HG02885 (cell line): Measurements from ENCODE around the gene GRB2.
"Not testable (repeated sequence)": the region's sequence is repeated elsewhere in the genome, so short reads cannot be mapped to it uniquely, and the experiment has no call there.

ENCODE experiments used
- ATAC-seq: cut with Tn5 transposase; IDR thresholded peaks from one replicate; pipeline ENCODE4 v1.9.1; 2021; ENCODE audit warnings: mild to moderate bottlenecking; ENCODE audit not compliant: unreplicated experiment, poor library complexity

Gene GRB2

DNA sequence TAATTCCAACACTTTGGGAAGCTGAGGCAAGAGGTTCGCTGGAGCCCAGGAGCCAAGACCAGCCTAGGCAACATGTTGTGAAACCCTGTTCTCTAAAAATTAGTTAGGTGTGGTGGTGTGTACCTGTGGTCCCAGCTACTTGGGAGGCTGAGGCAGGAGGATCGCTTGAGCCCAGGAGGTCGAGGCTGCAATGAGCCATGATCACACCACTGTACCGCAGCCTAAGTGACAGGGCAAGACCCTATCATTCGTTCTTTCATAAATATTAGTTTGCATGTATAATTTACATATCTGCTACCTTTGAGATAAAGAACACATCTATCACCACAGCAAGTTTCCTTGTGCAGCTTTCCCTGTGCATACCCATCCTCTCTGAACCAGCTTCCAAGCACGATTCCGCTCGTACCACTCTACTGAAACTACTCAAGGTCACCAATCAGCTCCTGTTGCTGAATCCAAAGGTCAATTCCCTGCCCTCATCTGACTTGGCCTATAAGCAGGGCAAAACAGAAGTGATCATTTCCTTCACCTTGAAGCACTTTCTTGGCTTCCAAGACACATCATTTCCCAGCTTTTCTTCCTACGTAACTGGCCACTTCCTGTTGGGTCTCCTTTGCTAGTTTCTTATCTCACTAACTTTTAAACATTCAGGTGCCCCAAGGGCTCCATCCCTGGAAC lies 49.1 kb downstream of the GRB2 start:
- no peak for ATAC-seq

DNA sequence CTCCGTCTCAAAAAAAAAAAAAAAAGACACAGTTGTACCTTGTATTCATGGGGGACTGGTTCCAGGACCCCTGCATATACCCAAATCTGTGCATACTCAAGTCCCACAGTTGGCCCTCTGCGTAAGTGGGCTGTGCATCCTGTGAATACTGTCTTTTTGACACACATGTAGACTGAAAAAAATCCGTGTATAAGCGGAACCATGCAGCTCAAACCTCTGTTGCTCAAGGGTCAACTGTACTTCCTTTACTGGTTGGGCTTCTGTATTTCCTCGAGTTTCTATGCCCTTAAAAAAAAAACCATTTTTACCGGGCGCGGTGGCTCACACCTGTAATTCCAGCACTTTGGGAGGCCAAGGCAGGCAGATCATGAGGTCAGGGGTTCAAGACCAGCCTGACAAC lies 52.3 kb downstream of the GRB2 start:
- no peak for ATAC-seq

DNA sequence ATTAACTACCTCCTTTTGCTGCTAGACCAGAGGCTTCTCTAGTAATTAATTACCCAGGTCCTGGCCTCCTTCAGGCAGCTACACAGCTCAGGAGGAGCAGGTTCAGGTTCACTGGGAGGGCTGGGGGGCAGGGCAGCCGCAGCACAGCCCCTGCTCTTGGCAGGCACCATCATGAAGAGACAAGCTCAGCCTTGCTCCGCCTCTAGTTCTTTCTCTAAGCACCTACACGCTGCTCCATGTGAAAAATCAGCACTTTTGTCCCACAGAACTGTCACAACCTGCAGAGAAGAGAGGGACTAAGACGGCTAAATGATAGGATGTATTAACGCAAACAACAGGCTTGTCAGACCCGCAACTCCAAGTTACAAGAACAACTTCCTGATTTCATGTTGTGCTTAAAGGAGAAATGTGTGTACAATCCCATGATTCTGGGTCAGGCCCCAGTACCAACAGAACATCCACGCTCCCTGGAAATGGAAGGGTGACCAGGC lies 53.4 kb downstream of the GRB2 start:
- no peak for ATAC-seq

DNA sequence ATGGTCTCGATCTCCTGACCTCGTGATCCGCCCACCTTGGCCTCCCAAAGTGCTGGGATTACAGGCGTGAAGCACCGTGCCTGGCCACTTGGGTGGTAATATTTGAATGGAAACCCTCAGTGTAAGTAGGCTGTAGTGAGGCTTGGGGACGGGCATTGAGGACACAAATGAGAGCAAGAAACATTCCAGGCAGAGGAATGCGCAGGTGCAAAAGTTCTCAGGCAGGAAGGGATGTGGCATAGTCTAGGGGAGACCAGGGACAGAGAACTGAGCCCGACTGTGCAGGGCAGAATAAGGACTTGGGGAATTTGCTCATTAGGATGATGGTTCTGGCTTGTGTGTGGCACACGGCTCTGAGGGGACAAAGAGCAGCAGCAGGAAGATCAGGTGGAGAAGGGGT lies 54.8 kb downstream of the GRB2 start:
- ATAC-seq: no peak

DNA sequence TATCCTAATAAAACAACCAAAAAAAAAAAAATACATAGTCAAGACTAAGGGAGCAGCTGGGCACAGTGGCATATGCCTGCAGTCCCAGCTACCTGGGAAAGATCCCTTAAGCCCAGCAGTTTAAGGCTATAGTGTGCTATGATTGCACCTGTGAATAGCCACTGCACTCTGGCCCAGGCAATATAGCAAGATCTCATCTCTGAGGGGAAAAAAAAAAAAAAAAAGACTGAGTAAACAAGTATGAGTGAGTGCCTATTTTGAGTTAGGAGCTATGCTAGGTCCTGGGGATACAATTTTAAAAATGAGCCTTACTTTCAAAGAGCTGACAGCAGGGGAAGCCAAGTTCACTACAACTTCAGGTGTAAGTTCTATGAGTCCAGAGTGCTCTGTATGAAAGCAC lies 55.4 kb downstream of the GRB2 start:
- ATAC-seq: no peak

DNA sequence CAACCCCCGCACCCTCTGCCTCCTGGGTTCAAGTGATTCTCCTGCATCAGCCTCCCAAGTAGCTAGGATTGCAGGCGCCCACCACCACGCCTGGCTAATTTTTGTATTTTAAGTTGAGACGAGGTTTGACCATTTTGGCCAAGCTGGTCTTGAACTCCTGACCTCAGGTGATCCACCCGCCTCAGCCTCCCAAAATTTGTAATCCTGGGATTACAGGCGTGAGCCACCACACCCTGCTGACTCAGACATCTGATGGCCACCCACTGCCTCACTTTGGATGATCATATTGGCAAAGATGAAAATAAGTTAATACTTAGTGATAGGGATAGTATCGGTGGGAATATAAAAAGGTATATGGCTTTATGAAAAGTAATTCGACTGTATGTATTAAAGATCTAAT lies 55.9 kb downstream of the GRB2 start:
- no peak for ATAC-seq

DNA sequence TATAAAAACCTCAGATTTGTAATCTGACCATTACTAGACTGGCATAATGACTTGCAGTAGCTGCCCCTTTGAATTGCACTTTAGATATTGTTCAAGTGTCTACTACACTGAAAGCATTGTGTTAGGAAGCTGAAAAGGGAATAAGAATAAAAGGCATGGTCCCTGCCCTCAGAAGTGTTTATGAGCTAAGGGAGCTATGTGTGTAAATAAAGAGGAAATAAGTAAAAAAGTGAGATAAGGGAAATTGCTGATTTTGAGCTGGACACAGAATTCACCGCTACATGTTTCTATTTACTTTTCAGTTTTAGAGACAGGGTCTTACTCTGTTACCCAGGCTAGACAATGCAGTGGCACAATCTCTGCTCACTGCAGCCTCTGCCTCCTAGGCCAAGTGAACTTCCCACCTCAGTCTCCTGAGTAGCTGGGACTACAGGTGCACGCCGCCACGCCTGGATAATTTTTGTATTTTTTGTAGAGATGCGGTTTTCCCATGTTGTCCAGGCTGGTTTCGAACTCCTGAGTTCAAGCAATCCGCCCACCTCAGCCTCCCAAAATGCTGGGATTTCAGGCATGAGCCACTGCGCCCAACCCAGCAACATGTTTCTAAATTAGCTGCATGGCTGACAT lies 57.0 kb downstream of the GRB2 start:
- ATAC-seq: no peak

DNA sequence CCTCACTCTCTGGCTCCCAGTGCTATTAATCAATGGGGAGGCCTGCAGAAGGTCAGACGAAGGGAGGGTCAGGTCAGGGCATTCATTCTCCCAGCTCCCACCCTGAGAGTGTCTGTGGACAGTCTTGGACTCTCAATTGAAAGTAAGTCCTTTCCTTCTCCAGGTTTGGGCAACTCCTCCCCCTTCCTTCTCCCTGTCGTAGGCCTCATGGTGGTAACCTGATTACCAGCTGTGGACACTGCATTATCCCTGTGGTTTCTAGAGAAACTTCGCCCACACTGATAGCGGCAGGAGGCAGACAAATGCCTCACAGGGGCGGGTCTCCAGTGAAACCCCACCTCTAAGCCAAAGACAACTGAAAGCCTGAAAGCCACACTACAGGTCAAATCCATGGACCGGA lies 58.6 kb downstream of the GRB2 start:
- ATAC-seq: no peak

DNA sequence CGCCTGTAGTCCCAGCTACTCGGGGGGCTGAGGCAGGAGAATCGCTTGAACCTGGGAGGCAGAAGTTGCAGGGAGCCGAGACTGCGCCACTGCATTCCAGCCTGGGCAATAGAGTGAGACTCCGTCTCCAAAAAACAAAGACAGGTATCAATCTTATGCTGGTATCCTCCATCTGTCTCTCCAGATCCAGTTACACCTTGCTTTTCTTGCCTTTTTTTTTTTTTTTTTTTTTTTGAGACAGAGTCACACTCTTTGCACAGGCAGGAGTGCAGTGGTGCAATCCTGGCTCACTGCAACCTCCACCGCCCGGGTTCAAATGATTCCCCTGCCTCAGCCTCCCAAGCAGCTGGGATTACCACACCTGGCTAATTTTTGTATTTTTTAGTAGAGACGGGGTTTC lies 59.1 kb downstream of the GRB2 start:
- not testable (repeated sequence) for ATAC-seq

DNA sequence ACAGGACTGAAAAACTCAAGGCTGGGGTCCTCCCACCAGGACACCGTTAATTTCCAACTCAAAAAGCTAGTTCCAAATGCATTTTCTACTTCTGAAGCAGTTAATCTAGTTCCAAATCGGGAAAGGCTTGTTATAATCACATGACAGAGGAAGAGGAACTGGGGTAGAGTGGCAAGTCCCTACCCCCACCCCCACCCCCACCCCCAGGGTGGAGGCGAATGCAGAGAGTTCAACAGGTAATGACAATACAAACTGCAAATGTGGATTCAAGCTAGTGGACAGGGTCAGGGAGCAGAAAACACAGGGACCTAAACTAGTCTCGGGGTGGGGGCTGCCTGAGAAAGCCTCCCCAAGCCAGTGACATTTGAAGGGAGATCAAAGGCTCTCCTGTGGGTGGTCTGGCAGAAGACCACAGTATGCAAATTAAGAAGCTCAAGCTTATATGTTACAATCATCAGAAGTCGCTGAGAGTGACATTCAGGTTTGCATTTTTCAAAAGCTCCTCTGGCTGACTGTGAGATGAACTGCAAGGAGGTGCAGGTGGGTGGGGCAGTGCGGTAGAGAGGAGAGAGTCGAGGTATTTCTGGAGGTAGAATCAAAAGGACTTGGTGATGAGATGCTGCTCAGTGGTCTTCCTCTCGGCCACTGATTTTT lies 59.8 kb downstream of the GRB2 start:
- peak; percentile 67 for ATAC-seq

DNA sequence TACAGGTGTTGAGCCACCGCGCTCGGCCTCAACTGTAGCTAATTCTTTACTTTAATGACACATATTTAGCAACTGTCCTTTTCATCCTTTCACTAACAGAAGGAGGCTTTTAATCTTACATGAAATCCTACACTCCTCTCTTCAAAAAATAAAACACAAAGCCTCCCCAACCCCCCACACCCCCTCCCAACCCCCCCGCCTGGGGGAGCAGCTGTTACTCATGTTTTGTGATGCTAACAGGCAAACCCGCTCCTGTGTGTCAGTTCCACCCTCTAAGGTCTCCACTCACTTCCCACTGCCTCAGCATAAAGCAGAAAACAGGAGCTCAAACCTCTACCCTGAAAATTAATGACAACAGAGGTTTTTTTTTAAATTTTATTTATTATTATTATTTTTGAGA lies 60.8 kb downstream of the GRB2 start:
- no peak for ATAC-seq

DNA sequence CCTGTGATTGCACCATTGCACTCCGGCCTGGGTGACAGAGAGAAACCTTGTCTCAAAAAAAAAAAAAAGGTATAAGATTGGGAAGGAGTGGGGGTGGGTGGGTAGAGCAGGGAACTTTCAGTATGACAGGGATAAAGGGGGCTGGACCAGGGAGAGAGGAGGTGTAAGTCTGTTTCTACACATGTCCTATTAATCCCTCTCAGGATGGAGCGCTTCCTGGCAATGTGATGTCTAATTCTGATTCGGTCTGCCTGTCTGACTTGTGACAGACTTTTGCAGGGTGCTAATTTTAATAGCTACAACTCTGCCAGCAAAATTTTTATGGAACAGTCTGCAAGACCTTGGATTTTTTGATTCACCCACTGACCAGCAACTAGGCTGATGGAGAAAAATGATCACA lies 62.5 kb downstream of the GRB2 start:
- no peak for ATAC-seq

DNA sequence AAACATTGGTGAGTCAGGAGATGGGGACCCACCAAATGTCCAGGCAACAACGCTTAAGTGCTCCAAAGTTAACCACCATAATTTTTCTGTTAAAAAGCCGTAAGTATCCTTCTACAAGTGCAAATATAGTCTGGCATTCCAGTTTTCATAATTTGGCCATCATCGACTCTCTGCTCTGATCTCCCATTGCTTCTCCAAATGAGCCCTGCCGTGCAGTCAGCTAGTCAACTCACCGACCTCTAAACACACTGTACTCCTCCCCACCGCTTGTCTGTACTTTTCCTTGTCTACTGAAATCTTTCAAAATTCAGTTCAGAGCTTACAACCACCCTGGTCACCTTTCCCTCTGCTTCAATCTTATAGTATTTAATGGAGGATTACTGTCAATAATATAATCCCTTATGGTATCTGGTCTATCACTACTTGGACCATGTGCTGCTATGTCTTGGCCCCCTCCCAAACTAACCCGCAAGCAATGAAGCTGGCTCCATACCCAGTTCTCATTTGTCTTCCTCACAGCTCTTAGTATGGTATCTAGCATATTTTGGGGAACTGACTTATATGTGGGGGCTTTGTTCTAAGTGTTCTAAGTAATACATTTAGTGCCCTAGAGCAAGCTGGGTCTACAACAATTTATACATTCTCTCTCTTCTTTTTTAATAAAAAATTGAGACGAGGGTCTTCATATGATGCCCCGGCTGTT lies 63.5 kb downstream of the GRB2 start:
- ATAC-seq: no peak

DNA sequence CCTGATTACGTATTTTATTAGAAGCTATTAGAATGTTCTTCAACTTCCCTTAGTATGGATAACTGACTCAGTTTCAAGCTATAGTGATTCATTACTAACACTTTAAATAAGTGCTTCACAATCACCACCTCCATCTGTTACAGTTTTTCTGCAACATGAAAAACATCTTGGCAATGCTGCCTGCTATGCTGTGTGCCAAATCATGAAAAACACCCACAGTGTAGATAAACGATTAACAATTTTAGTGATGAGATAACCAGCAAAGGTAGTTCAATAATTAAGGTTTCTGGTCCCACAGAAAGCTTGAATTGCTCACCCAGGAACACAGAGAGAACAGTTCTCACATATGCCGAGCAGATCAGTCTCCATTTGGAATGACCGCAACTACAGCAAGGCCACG lies 64.8 kb downstream of the GRB2 start:
- ATAC-seq: no peak

DNA sequence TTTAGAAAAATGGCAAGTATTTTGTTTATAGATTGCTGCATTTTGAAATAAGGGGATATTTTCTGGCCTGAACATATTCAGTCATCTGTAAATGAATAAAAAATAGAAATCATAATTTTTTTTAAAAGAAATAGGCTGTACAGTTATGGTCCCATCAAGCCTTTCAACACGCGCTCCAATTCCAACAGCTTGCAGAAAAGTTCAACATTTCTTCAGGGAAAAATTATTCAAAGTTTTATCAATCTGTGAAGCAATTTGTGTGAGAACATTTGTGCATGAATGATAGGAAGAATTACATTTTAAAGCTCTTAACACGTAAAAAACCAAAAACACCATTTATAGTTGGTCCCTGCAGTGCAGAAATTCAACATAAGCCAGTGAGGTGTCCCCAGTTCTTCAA lies 65.5 kb downstream of the GRB2 start:
- ATAC-seq: no peak

DNA sequence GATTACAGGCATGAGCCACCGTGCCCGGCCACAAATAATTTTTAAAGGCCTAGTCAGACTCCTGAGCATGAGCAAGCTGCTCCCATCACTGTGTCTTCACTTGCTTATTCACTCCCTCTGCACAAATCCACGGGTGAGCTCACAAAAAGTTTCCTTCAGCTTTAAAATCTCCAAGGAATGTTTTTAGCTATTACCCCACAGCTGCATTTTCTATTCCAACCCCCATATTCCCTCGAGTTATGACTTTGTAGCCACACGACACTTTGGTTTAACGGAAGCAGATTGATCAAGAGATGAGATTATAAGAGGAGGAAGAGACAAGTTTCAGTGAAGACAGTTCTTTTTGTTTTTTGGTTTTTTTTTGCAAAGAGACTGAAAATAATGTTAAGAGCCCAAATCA lies 67.1 kb downstream of the GRB2 start:
- ATAC-seq: no peak

DNA sequence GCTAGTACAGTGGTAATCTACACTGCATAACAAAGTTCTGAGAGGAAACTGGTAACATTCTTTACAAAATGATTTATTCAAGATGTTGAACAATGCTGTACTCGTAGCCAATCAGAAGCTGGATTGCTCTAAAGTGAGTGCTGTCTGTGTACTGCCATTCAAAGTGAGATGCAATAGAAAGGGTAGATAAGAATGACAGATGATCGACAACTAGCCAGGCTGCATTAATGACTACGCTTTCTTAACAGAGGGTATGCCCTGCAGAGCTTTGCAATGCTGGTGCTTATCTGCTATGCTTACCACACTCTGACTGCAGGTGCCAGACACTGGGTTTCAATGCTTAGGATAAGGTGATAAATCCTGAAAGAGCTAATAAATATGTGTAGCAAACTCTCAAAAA lies 70.2 kb downstream of the GRB2 start:
- ATAC-seq: no peak

DNA sequence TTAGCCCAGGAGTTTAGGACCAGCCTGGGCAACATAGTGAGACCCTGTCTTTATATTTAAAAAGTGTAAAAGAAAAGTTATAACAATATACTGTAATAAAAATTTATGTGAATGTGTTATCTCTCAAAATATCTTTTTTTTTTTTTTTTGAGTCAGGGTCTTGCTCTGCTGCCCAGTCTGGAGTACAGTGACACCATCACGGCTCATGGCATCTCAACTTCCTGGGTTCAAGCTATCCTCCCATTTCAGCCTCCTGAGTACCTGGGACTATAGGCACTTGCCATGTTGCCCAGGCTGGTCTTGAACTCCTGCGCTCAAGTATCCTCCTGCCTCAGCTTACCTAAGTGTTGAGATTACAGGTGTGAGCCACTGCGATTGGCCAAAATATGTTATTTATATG lies 70.8 kb downstream of the GRB2 start:
- no peak for ATAC-seq

DNA sequence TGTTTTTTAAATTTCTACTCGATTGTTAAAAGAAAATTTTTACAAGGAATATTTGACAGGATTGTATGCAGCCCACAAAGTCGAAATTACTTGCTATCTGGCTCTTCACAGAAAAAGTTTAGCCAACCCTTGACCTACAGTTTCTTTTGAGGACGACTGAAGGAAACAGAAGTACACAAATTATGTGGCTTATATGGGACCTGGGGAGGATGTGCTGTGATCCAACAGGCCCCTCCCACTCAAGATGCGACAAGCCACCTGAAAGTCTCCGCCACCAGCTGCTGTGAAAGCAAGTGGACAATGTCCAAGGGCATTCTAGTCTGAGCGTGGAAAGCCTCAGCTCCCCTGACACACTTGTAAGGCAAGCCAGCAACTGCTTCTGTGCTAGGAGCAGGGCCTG lies 73.8 kb downstream of the GRB2 start:
- no peak for ATAC-seq

DNA sequence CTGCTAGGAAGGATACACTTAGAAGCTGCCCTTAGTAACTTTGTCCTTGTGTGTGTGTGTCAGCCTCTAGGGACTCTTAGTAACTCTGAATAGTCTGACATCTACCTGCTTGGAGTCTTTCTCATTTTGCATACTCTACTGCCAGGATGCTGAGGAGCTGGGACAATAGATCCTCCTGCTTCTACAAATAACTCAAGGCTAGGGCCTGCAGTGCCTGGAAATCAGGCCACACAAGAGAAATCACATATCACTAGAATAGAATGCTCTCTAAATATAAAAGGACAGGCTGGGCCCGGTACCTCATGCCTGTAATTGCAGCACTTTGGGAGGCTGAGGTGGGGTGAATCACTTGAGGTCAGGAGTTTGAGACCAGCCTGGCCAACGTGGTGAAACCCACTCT lies 77.7 kb downstream of the GRB2 start:
- no peak for ATAC-seq

DNA sequence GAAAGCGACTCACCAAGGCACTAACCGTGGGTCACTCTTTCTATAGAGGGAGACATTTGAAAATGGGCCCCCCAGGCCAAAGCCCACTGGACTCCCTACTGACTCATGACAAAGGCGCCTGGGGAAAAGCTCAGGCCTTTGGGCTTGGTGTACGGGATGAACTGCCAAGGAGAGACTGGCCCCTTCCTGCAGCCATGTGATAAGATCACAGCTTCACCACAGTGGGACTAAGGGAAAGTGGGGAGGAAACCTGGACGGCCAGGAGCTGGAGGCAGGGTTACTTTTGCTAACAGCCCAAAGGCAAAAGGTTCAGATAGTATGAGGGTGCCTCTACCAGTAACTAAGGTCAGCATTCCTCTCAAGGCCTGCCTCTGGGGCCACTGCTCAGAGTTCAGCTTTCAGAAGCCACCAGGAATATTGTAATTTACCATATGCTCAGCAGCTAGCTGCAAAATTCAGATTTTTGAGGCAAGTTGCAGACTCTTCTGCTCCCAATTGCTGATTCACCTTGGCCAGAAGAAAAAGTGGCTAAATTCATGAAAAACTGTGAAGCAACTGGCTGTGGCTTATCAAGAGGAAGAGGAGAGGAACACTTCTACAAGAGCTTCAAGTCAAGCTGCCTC lies 79.1 kb downstream of the GRB2 start:
- ATAC-seq: no peak
